Aorta (tissue), 5 donors: ENCODE data around the gene RPS6KA2. TPM values are rescaled to one million over a fixed set of nuclear protein-coding genes. Genes with fewer than 3 reads are reported as not detected.
"Not testable (repeated sequence)": the region's sequence is repeated elsewhere in the genome, so short reads cannot be mapped to it uniquely, and the experiment has no call there.

Source experiments
- ATAC-seq: fragments of 200-7000 bp; cut with Tn5 transposase; one replicate; pipeline ENCODE4 v1.9.1; 2022; ENCODE audit warnings: moderate library complexity; ENCODE audit not compliant: low FRiP score
- DNase-seq, 2 donors: peaks; one replicate each; pipeline ENCODE4 v3.0.0-alpha.2; 2020
- H3K27ac ChIP-seq, 2 donors: one replicate each; pipeline ENCODE4 v1.5.1; 2013; ENCODE audit warnings: low read length in 2 of 2, mild to moderate bottlenecking in 2 of 2, moderate library complexity in 2 of 2, control low read depth in 1 of 2, inconsistent platforms in 1 of 2, low read depth in 1 of 2
- H3K27me3 ChIP-seq, 2 donors: one replicate each; pipeline ENCODE4 v1.6.1; 2013; ENCODE audit warnings: control low read depth in 1 of 2, low read length in 1 of 2, mild to moderate bottlenecking in 1 of 2, moderate library complexity in 1 of 2; ENCODE audit not compliant: insufficient read depth in 2 of 2, control insufficient read depth in 1 of 2
- H3K36me3 ChIP-seq, 2 donors: one replicate each; pipeline ENCODE4 v1.6.1; 2013; ENCODE audit warnings: control low read depth in 1 of 2, low read length in 1 of 2, mild to moderate bottlenecking in 1 of 2; ENCODE audit not compliant: insufficient read depth in 2 of 2, control insufficient read depth in 1 of 2
- H3K4me1 ChIP-seq, 2 donors: one replicate each; pipeline ENCODE4 v1.6.1; 2013; ENCODE audit warnings: low read length in 2 of 2, control low read depth in 1 of 2, mild to moderate bottlenecking in 1 of 2, moderate library complexity in 1 of 2; ENCODE audit not compliant: insufficient read depth in 2 of 2, control insufficient read depth in 1 of 2
- H3K4me3 ChIP-seq, 2 donors: one replicate each; pipeline ENCODE4 v1.5.1; 2013; ENCODE audit warnings: low read length in 2 of 2, control low read depth in 1 of 2, mild to moderate bottlenecking in 1 of 2
- H3K9me3 ChIP-seq: one replicate; pipeline ENCODE4 v1.6.1; 2013; ENCODE audit warnings: mild to moderate bottlenecking, low read length; ENCODE audit not compliant: control insufficient read depth
- WGBS, 2 donors: extraction: QIAGEN DNeasy Blood & Tissue Kit; methylation state at CpG; one replicate each; pipeline ENCODE4 v1.1.7; 2013; 5-methylcytosine and 5-hydroxymethylcytosine counted together
- intact Hi-C, 2 donors: fragments of 100-400 bp; cut with DNase I; formaldehyde crosslinking; loops; one replicate each; pipeline versions ENCODE4 v1.14.2 to v1.15.0; 2022
- microRNA-seq, 2 donors: library from miRNA; unstranded; fragments of <30 nt; microRNA quantifications; one replicate each; pipeline ENCODE4 v1.2.0, GENCODE V29; 2020
- polyA plus RNA-seq, 2 donors: library from polyadenylated mRNA; stranded (reverse); fragments of 200-250 nt; gene quantifications; one replicate each; pipeline ENCODE4 v1.2.3, GENCODE V29; 2013
- total RNA-seq, 2 donors: library from RNA; stranded (reverse); fragmentation: NEBNext Ultra II Directional; extraction: Animal tissue kit (Norgen Biotek cat#: 25700); gene quantifications; one replicate each; pipeline ENCODE4 v1.2.1, GENCODE V29; 2021
- donor health status: healthy with polysubstance abuse.
- donor health status: Bipolar disorder and iron deficiency.
- donor health status: DM: no; HTN: no; CAD: no.
- donor health status: DM: no; HTN: no; CAD: no.
- donor health status: DM: yes; HTN: yes; CAD: no.

The RPS6KA2 gene
- total and polyA plus RNA-seq, 4 donors = 24.5 to 52.7 (median 37.3) TPM

DNA sequence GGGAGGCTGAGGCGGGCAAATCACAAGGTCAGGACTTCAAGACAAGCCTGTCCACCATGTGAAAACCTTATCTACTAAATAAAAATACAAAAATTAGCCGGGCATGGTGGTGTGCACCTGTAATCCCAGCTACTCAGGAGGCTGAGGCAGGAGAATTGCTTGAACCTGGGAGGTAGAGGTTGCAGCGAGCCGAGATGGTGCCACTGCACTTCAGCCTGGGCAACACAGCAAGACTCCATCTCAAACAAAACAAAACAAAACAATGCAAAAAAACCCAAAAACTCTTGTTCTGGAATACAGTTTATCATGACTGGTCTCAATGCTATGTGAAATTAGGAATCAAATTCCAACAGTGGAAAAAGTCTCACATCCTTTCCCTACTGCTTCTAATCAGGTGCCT is 264.6 kb downstream of the RPS6KA2 start:
- H3K9me3 ChIP-seq, ATAC-seq, H3K4me3 ChIP-seq, H3K27ac ChIP-seq, H3K4me1 ChIP-seq, intact Hi-C loops, H3K27me3 ChIP-seq, H3K36me3 ChIP-seq, DNase-seq: not testable (repeated sequence)
- WGBS, 2 donors = 96 to 99% methylated on average over 4 of the region's 4 CpGs

DNA sequence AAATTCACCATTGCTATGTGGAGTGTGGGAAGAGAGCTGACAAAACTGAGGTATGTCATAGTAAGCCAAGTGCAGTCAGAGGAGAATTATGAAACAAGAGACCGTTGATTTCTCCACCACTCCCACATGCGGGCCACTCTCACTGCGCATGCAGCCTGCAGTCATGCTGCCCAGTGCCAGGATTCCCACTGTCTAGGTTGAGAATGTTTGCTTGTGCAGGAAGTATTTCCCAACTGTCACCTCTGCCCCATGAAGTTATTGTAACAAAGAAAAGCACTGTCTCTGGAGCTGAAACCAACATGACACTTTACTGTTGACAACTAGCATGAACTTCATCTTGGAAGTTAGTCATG is 266.0 kb downstream of the RPS6KA2 start:
- 53 to 59% methylated on average over 3 of the region's 3 CpGs for WGBS, 2 donors
- Histone ChIP-seq H3K27ac (no peak overlapping the region), H3K27me3 (no peaks in the 10 kb centered on the region), H3K4me1 (peaks cover 0 to 1% of the 10 kb centered on the region in 2 donors), H3K36me3 (no peaks in the 10 kb centered on the region), H3K9me3 (peaks cover 1% of the 10 kb centered on the region), H3K4me3 (no peak overlapping the region)
- ATAC-seq (no peak), DNase-seq (no peak)
- intact Hi-C loops = no loop called here

DNA sequence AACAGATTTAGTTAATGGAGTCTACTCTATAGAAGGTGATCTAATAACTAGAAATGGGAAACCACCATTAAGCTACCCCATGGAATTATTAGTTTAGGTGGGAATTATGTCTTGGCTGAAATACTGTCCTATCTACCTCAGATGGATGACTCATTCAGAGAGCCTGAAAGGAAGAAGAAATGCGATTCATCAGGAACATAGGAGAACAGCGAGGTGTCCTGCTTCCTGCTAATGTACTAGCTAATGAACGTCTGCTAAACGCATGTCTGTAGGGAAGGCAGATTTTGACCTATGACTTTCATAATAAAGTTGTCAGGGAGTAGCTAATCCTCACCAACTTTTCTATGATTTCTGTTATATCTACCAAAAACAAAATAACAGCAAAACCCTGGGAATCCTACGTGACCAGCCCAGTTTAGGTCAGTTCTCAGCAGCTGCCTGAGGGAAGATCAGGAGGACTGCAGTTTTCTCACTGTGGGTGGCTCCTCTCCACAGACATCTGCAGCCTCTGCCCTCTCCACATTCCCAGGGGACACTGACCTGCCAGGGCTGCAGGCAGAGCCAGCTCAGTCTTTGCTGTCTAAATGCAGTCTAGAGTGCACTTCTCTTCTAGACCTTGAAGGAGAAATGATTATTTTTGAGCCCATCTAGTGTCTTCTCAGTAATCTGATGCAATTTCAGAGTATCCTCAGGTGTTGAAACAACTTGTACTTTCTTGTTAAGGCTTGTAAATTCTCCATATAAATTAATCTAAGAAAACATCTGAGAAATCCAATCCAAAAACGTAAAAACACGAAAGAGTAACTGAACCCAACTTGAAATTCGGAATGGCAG is 266.6 kb downstream of the RPS6KA2 start:
- peaks cover 0 to 1% of the 10 kb centered on the region in 2 donors for H3K4me1 ChIP-seq
- H3K27me3 ChIP-seq = no peaks in the 10 kb centered on the region
- peaks cover 1% of the 10 kb centered on the region for H3K9me3 ChIP-seq
- no peak overlapping the region for H3K27ac ChIP-seq
- no peak for DNase-seq
- H3K36me3 ChIP-seq = no peaks in the 10 kb centered on the region
- H3K4me3 ChIP-seq = no peak overlapping the region
- intact Hi-C loops = no loop called here
- ATAC-seq = no peak
- 64 to 71% methylated on average over 8 of the region's 8 CpGs for WGBS, 2 donors

Small RNA genes within 50 kb of the gene (microRNA-seq; reads per million reads assigned to microRNA genes)
- 0 reads per million in 2 donors for gene MIR1913

Other genes starting within 250 kb of the RPS6KA2 start
- 10 to 100 TPM; 36.7 to 71.7 TPM for gene MPC1, start 244.3 kb downstream of the RPS6KA2 start, total RNA-seq
- 100 to 1,000 TPM in 1 of 2 donors, 10 to 100 TPM in 1; 61.7 to 128 TPM for gene MPC1, start 244.3 kb downstream of the RPS6KA2 start, polyA plus RNA-seq
- 1 to 10 TPM; 2.4 to 6.4 TPM for gene RAMACL, start 40.6 kb downstream of the RPS6KA2 start, total RNA-seq
- gene RAMACL, start 40.6 kb downstream of the RPS6KA2 start, polyA plus RNA-seq = under 1 TPM in 1 of 2 donors, not detected in 1; 0.41 TPM